Mammary epithelial cell (primary cell): ENCODE results near the gene ABL1.
"Not testable (repeated sequence)": the region's sequence is repeated elsewhere in the genome, so short reads cannot be mapped to it uniquely, and the experiment has no call there.

Experiments
- CTCF ChIP-seq, 2 donors: IDR thresholded peaks in 1 of 2; conservative IDR thresholded peaks in 1 of 2; 2 replicates each; pipeline ENCODE4 v1.5.1; 2011 to 2012; ENCODE audit warnings: inconsistent platforms in 2 of 2, low read length in 2 of 2, mild to moderate bottlenecking in 2 of 2, control low read depth in 1 of 2, low read depth in 1 of 2; ENCODE audit not compliant: insufficient read depth in 1 of 2; ENCODE audit errors: extremely low read depth in 1 of 2
- EZH2 ChIP-seq: IDR thresholded peaks from 2 replicates; pipeline ENCODE4 v1.6.1; 2012; ENCODE audit warnings: low read length, inconsistent platforms, borderline replicate concordance

- not testable (repeated sequence) for TF ChIP-seq CTCF (conservative IDR thresholded peaks at IDR 0.05 in 1 of 2, IDR thresholded peaks at IDR 0.05 in 1 of 2; ENCODE audit: extremely low read depth in 1 of 2, insufficient read depth in 1 of 2, low read depth in 1 of 2, low read length in 2 of 2); EZH2
Measured at GRCh38 chr9:130910670-130911069, 75.6 kb downstream of the ABL1 start.
